ENCODE measurements around the gene TMX2.

TMX2 gene

DNA sequence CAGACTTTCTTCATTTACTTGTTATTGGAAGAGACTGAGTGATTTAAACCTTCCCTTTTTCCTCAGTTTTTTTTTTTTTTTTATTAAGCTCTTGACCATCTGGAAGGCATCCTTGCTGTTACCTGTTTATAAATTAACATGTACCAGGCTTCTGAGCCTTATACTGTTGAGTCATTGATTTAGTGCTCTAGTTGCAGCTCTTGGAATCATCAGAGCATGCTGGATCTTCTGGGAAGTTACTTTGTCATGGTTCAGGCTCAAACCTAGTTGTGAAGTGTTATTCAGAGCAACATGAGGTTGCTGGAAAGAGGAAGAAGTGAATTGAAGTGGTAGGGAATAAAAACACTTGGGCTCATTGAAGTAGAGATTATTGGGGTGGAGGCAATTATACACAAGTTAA, 38.1 kb upstream of the TMX2 start:
- Histone ChIP-seq H3K27me3 (ENCODE audit: low read length) (no peaks in the 10 kb centered on the region), H3F3A (ENCODE audit: insufficient read depth) (no peaks in the 10 kb centered on the region), H3K27ac (ENCODE audit: low read depth, low read length) (no peak overlapping the region), H2AFZ (ENCODE audit: low read depth, low read length, severe bottlenecking) (no peak overlapping the region), H4K20me1 (ENCODE audit: low read depth, low read length) (peaks cover 41% of the 10 kb centered on the region), H3K4me2 (ENCODE audit: low read depth, low read length, poor library complexity, severe bottlenecking) (no peak overlapping the region), H3K9me3 (ENCODE audit: insufficient read depth, low read length) (no peaks in the 10 kb centered on the region), H3K79me2 (ENCODE audit: insufficient read depth, low read length) (peaks cover 96% of the 10 kb centered on the region), H3K4me3 (ENCODE audit: insufficient read depth, low read length, poor library complexity, severe bottlenecking) (no peak overlapping the region), H3K9ac (ENCODE audit: low read length) (no peak overlapping the region), H3K9me2 (replicated peaks; ENCODE audit: insufficient read depth, low read length) (no peaks in the 10 kb centered on the region), H3K36me3 (ENCODE audit: low read length) (peaks cover 28% of the 10 kb centered on the region; the same call in 1 of the 2 replicates)
- TF ChIP-seq, protein P1, sequence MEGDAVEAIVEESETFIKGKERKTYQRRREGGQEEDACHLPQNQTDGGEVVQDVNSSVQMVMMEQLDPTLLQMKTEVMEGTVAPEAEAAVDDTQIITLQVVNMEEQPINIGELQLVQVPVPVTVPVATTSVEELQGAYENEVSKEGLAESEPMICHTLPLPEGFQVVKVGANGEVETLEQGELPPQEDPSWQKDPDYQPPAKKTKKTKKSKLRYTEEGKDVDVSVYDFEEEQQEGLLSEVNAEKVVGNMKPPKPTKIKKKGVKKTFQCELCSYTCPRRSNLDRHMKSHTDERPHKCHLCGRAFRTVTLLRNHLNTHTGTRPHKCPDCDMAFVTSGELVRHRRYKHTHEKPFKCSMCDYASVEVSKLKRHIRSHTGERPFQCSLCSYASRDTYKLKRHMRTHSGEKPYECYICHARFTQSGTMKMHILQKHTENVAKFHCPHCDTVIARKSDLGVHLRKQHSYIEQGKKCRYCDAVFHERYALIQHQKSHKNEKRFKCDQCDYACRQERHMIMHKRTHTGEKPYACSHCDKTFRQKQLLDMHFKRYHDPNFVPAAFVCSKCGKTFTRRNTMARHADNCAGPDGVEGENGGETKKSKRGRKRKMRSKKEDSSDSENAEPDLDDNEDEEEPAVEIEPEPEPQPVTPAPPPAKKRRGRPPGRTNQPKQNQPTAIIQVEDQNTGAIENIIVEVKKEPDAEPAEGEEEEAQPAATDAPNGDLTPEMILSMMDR (IDR thresholded peaks at IDR 0.05; ENCODE audit: insufficient read depth, low read length, poor library complexity, severe bottlenecking): no peak

DNA sequence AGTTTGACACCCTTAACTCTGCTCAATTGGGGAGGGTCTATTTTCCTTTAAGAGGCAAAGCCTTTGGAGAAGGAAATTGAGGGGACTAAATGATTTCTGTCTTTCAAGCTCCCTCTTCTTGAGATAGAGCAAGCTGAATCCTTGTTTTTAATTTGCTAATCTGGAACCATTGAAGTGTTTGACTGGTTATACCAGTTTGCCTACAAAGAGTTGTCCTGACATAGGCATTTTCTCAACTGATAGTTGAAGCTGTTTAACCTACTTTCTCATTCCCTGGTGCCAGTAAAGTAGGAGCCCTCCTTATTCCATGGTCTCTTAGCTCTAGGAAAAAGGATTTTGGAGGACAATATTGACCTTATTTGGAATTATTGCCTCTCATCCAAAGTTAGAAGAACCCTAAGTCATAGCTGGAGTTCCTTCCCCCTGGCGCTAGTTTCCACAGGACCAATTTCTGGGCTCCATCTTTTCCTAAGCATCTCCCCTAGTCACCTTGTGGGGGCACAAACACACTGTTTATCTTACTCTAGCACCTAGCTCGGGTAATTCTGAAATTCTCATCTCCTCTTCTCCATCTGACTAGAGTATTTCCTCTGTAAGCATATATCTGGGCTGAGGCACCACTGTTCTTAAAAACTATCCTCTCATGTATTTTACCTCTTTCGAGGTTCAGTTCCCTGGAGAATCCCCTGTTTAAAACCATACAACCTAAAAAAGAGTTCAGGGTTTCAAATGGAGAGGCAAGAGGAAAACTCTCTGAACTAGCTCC, 37.0 kb upstream of the TMX2 start:
- no peaks in the 10 kb centered on the region for H3F3A ChIP-seq (ENCODE audit: insufficient read depth)
- H4K20me1 ChIP-seq (ENCODE audit: low read depth, low read length): peaks cover 36% of the 10 kb centered on the region
- no peak overlapping the region for H3K9ac ChIP-seq (ENCODE audit: low read length)
- H3K4me3 ChIP-seq (ENCODE audit: insufficient read depth, low read length, poor library complexity, severe bottlenecking): no peak overlapping the region
- H3K9me2 ChIP-seq (replicated peaks; ENCODE audit: insufficient read depth, low read length): no peaks in the 10 kb centered on the region
- no peaks in the 10 kb centered on the region for H3K9me3 ChIP-seq (ENCODE audit: insufficient read depth, low read length)
- peaks cover 28% of the 10 kb centered on the region; the same call in 1 of the 2 replicates for H3K36me3 ChIP-seq (ENCODE audit: low read length)
- H2AFZ ChIP-seq (ENCODE audit: low read depth, low read length, severe bottlenecking): no peak overlapping the region
- H3K4me2 ChIP-seq (ENCODE audit: low read depth, low read length, poor library complexity, severe bottlenecking): no peak overlapping the region
- no peaks in the 10 kb centered on the region for H3K27me3 ChIP-seq (ENCODE audit: low read length)
- H3K79me2 ChIP-seq (ENCODE audit: insufficient read depth, low read length): peaks cover 96% of the 10 kb centered on the region
- H3K27ac ChIP-seq (ENCODE audit: low read depth, low read length): no peak overlapping the region
- no peak for TF ChIP-seq EZH2phosphoT487 (conservative IDR thresholded peaks at IDR 0.05; ENCODE audit: low read length)
- TF ChIP-seq, protein P1 (IDR thresholded peaks at IDR 0.05; ENCODE audit: insufficient read depth, low read length, poor library complexity, severe bottlenecking): no peak

GRCh38 chr11:57679396-57679795, 33.0 kb upstream of the TMX2 start:
- Histone ChIP-seq H3K4me2 (ENCODE audit: low read depth, low read length, poor library complexity, severe bottlenecking) (no peak overlapping the region), H3K27ac (ENCODE audit: low read depth, low read length) (no peak overlapping the region), H3K27me3 (ENCODE audit: low read length) (no peaks in the 10 kb centered on the region), H3K36me3 (ENCODE audit: low read length) (peaks cover 31% of the 10 kb centered on the region), H2AFZ (ENCODE audit: low read depth, low read length, severe bottlenecking) (no peak overlapping the region), H3K9me2 (replicated peaks; ENCODE audit: insufficient read depth, low read length) (no peaks in the 10 kb centered on the region), H3K9me3 (ENCODE audit: insufficient read depth, low read length) (no peaks in the 10 kb centered on the region), H4K20me1 (ENCODE audit: low read depth, low read length) (peaks cover 24% of the 10 kb centered on the region), H3K4me3 (ENCODE audit: insufficient read depth, low read length, poor library complexity, severe bottlenecking) (no peak overlapping the region), H3K79me2 (ENCODE audit: insufficient read depth, low read length) (peaks cover 85% of the 10 kb centered on the region), H3K9ac (ENCODE audit: low read length) (no peak overlapping the region), H3F3A (ENCODE audit: insufficient read depth) (no peaks in the 10 kb centered on the region)
- TF ChIP-seq, protein P1 (IDR thresholded peaks at IDR 0.05; ENCODE audit: insufficient read depth, low read length, poor library complexity, severe bottlenecking): no peak
- TF ChIP-seq EZH2phosphoT487 (conservative IDR thresholded peaks at IDR 0.05; ENCODE audit: low read length): no peak

Data from SU-DHL-6 (cell line).